HG03521 (cell line): Measurements from ENCODE around the gene TOR4A.
"Not testable (repeated sequence)": the region's sequence is repeated elsewhere in the genome, so short reads cannot be mapped to it uniquely, and the experiment has no call there.

ENCODE experiments used
- ATAC-seq: cut with Tn5 transposase; IDR thresholded peaks from one replicate; pipeline ENCODE4 v1.9.1; 2021; ENCODE audit warnings: mild to moderate bottlenecking, moderate library complexity; ENCODE audit not compliant: unreplicated experiment

Gene TOR4A

GRCh38 chr9:137315581-137316011, 38.1 kb downstream of the TOR4A start:
- no peak for ATAC-seq

DNA sequence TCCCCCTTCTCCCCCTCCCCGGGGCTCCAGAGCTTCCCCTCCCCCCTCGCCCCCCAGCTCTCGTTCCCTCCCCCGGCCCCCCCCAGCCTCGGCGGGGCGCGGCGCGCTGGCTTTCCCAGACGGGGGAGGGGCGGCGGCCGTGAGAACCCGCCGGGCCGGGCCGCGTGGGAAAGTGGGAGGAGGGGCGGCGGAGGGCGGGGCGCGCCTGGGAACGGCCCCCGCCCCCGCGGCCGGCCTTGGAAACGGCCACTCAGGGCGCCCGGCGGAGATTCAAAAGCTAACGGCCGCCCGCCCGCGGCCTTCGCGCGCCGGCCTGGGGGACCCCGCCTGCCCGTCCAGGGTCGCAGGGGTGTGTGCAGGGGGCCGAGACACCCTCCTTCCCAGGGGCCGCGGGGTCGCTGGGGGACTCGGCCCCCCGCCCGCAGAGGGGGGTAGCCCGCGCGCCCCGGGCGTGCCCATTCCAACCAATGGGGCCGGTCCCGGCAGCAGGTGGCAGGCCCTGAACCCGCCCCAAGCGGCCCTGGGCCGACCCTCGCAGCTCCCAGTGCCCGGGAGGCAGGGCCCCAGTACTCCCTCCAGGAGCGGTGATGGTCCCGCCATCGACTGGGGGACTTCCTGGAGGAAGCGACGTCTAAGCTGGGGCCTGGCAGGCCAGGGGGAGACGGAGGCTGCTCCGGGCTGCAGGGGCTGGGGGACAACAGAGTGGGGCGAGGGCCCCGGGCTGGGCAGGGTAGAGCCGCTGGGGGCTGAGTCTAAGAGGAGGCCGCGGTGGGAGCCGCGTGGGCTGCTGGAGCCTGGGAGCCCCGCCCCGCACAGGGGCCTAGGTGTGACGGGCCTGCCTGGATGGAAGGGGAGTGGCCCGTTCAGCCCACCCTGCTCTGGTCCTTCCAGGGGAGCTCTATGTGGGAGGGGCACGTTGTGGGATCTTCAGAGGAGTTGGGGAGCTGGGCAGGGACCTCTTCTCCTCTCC, 38.8 kb downstream of the TOR4A start:
- ATAC-seq, result no peak

GRCh38 chr9:137317021-137317717, 39.6 kb downstream of the TOR4A start:
- ATAC-seq, result no peak

DNA sequence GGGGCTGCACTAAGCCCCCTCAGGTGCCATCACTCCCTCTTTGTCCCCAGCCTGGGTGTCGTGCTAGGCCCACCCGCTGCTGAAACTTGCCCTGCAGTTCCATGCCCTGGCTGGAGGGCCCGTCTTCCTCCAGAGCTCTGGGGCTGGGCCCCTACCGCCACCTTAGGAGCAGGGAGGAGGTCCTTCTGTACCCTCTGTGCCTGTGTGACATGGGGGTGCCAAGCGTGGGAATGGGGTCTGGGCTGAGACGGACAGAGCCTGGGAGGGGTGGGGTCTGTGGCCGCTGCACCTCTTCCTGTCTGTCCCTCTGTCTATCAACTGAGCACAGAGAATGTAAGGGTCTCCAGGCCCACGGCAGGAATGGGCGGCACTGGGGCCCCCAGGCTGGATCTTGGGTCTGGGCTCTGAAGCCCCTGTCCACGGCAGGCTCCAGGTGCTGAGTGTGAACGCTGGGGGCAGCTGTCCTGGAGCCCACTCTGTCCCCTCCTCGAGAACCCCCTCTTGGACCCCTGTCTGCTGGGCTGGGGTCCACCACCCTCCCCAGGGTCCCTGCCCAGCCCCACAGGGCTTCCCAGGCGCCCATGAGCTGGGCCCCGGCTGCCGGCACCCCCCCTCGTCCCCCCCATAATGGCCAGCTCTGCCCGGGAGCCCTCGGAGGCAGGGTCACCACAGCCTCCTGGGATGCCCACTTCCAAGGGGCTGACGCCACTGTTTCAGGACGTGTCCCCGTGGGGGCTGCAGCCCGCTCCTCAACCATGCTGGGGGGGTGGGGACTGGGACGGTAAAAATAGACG, 40.4 kb downstream of the TOR4A start:
- ATAC-seq, result no peak

GRCh38 chr9:137318602-137319001, 41.1 kb downstream of the TOR4A start:
- no peak for ATAC-seq

- ATAC-seq, result no peak
Measured at GRCh38 chr9:137319011-137319738, 41.6 kb downstream of the TOR4A start.

GRCh38 chr9:137319739-137320551, 42.4 kb downstream of the TOR4A start:
- no peak for ATAC-seq

DNA sequence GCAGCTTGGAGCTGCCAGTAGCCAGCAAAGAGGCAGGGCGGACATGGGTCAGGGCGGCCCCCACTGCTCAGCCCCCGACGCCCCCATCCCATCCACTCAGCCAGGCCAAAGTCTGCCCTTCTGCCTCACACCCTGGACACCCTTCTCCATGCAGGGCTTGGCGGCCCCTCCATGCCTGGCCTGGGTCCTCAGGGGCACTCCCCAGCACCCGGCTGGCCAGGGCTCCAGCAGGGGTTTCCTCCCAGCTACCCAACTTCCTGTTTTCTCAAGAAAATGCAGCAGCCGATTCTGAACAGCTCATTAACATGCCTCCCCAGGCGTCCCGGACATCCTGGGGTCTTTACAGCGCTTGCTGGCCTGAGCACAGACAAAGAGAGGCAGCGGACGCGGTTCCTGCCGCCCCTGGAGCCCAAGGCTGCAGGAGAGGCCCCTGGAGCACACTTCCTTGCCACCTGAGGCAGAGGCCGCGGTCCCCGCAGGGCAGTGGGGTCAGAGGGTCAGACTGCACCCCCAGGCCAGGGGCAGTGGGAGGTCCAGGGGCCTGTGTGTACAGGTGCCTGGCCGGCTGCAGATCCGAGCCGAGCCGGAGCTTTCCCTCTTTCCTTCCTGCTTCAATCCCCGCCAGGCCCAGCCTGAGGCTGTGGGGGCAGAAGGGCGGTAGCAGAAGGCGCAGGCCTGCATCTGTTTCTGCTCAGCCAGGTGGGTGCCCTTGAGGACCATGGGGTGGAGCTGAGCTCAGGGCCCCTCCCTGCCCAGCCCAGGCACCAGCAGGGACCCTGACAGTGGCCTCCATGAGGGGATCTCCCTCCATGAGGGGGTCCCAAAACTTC, 43.2 kb downstream of the TOR4A start:
- no peak for ATAC-seq

- no peak for ATAC-seq
Measured at GRCh38 chr9:137321726-137322361, 44.3 kb downstream of the TOR4A start.

GRCh38 chr9:137323531-137324331, 46.2 kb downstream of the TOR4A start:
- no peak for ATAC-seq

- ATAC-seq, result no peak
Measured at GRCh38 chr9:137325124-137325523, 47.6 kb downstream of the TOR4A start.

DNA sequence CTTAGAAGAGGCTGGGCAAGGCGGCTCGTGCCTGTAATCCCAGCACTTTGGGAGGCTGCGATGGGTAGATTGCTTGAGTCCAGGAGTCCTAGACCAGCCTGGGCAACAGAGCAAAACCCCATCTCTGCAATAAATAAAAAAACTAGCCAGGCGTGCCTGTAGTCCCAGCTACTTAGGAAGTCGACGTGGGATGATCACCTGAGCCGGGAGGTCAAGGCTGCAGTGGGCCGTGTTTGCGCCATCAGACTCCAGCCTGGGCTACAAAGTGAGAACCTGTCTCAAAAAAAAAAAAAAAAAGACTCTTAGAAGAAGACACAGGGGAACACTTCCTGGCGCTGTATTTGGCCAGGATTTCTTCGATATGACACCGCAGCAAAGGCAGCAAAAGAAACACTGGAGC, 48.3 kb downstream of the TOR4A start:
- ATAC-seq, result no peak

DNA sequence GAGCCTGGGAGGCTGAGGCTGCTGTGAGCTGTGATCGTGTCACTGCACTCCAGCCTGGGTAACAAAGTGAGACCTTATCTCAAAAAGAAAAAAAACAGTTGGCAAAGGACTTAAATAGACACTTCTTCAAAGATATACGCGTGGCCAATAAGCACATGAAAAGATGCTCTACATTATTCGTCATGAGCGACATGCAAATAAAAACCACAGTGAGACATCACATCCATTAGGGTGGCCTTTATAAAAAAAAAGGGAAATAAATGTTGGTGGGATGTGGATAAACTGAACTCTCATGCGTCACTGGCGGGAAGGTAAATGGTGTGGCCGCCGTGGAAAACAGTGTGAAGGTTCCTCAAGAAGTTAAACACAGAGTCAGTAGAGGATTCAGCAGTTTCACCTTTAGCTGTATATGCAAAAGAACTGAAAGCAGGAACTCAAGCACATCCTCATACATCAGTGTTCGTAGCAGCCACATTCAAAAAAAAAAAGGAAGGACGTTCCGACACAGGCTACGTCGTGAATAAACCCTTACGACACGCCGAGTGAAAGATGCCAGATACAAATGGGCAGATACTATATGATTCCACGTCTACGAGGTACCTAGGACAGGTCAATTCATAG, 49.0 kb downstream of the TOR4A start:
- no peak for ATAC-seq

- not testable (repeated sequence) for ATAC-seq
Measured at GRCh38 chr9:137327641-137328550, 50.4 kb downstream of the TOR4A start.

DNA sequence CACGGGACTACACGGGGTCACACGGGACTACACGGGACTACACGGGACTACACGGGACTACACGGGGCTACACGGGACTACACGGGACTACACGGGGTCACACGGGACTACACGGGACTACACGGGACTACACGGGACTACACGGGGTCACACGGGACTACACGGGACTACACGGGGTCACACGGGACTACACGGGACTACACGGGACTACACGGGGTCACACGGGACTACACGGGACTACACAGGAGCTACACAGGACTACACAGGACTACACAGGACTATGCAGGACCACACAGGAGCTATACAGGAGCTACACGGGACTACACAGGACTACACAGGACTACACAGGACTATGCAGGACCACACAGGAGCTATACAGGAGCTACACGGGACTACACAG, 52.1 kb downstream of the TOR4A start:
- not testable (repeated sequence) for ATAC-seq

DNA sequence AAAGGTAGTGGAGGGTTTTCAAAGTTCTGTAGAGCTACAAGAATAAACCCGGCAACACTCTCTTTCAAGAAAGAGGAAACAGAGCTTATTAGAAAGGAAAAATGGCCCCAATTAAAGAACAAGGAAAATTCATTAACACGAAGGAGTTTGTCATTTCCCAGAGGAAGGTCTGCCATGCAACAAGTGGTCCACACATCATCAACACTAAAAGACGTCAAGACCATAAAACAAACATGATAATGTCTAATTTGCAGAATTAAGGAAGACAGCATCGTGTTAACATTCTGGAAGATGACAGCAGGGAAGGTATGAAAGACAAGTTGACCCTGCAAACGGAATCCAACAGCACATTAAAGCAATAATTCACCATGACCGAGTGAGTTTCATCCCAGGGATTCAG, 53.2 kb downstream of the TOR4A start:
- no peak for ATAC-seq
